Smooth muscle cell (in vitro differentiated cells): ENCODE data around the gene NETO1. TPM values are rescaled to one million over a fixed set of nuclear protein-coding genes. Genes with fewer than 3 reads are reported as not detected.

Experiments used
- DNase-seq: peaks from one replicate; lab custom pipeline; 2025; ENCODE audit not compliant: unreplicated experiment; lab: John Stamatoyannopoulos, UW
- H2AFZ ChIP-seq: fragments of 200-600 bp; sonication (generic); 2 replicates; pipeline ENCODE4 v1.6.0; 2016; ENCODE audit warnings: antibody characterized with exemption, low read depth, mild to moderate bottlenecking
- H3F3A ChIP-seq: fragments of 200-600 bp; sonication (generic); 2 replicates; pipeline ENCODE4 v1.6.0; 2017; ENCODE audit warnings: antibody characterized with exemption, low read depth
- H3K27ac ChIP-seq: fragments of 200-600 bp; sonication (generic); 2 replicates; pipeline ENCODE4 v1.5.1; 2016; ENCODE audit warnings: low read depth, mild to moderate bottlenecking
- H3K27me3 ChIP-seq: fragments of 200-600 bp; sonication (generic); 2 replicates; pipeline ENCODE4 v1.6.1; 2016; ENCODE audit warnings: low read depth, mild to moderate bottlenecking
- H3K36me3 ChIP-seq: fragments of 200-600 bp; sonication (generic); 2 replicates; pipeline ENCODE4 v1.5.1; 2016; ENCODE audit warnings: low read depth
- H3K4me1 ChIP-seq: fragments of 200-600 bp; sonication (generic); 2 replicates; pipeline ENCODE4 v1.5.1; 2016; ENCODE audit warnings: low read depth
- H3K4me2 ChIP-seq: fragments of 200-600 bp; sonication (generic); 2 replicates; pipeline ENCODE4 v1.6.0; 2016; ENCODE audit warnings: mild to moderate bottlenecking
- H3K4me3 ChIP-seq: fragments of 200-600 bp; sonication (generic); 2 replicates; pipeline ENCODE4 v1.5.1; 2016; ENCODE audit warnings: mild to moderate bottlenecking
- H3K79me2 ChIP-seq: fragments of 200-600 bp; sonication (generic); 2 replicates; pipeline ENCODE4 v1.6.0; 2016; ENCODE audit warnings: low read depth, mild to moderate bottlenecking
- H3K9ac ChIP-seq: fragments of 200-600 bp; sonication (generic); 2 replicates; pipeline ENCODE4 v1.6.0; 2016; ENCODE audit warnings: low read depth
- H3K9me3 ChIP-seq: fragments of 200-600 bp; sonication (generic); replicated peaks from 2 replicates; pipeline ENCODE4 v1.5.1; 2016; ENCODE audit warnings: low read depth
- H4K20me1 ChIP-seq: fragments of 200-600 bp; sonication (generic); 2 replicates; pipeline ENCODE4 v1.6.0; 2016; ENCODE audit warnings: low read depth
- WGBS: methylation state at CpG from one replicate; pipeline ENCODE4 v1.1.7; 2016; ENCODE audit warnings: low lambda C conversion rate; 5-methylcytosine and 5-hydroxymethylcytosine counted together
- polyA plus RNA-seq: library from polyadenylated mRNA; unstranded; fragments of >200 nt; fragmentation: Nextera tagmentation; extraction: Ambion mirVana; gene quantifications from 2 replicates; pipeline ENCODE4 v1.2.1, GENCODE V29; 2016
- total RNA-seq: library from RNA; depleted of rRNA; stranded (reverse); fragments of >200 nt; gene quantifications from 2 replicates; pipeline ENCODE4 v1.2.3, GENCODE V29; 2014
- TF ChIP-seq, protein P1 (sequence below): fragments of 200-600 bp; sonication (generic); IDR thresholded peaks from 2 replicates; pipeline ENCODE4 v1.5.1; 2017; ENCODE audit warnings: borderline replicate concordance, mild to moderate bottlenecking, antibody characterized with exemption; ENCODE audit not compliant: insufficient read depth, poor library complexity, severe bottlenecking

Gene NETO1
- total and polyA plus RNA-seq, 2 experiments from 2014 or later: 0.04 to 0.53 TPM

DNA sequence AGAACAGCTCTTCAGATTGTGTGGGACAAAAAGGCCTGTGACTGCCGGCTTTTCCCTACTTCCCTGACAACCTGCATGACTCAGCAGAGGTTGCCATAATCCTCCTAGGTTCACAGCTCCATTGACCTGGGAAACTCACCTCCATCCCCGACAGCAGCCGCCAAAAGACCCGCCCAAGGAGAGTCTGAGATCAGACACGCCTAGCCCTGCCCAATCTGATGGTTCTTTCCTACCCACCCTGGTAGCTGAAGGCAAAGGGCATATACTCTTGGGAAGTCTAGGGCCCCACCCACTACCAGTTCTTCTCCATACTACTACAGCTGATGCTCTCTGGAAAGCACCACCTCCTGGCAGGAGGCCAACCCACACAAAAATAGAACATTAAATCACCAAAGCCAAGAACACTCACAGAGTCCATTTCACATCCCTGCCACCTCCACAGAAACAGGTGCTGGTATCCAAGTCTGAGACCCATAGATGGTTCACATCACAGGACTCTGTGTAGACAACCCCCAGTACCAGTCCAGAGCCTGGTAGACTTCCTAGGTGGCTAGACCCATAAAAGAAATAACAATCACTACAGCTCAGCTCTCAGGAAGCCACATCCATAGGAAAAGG is 140.6 kb downstream of the NETO1 start:
- Histone ChIP-seq H3K79me2 (no peaks in the 10 kb centered on the region), H3F3A (no peaks in the 10 kb centered on the region)

DNA sequence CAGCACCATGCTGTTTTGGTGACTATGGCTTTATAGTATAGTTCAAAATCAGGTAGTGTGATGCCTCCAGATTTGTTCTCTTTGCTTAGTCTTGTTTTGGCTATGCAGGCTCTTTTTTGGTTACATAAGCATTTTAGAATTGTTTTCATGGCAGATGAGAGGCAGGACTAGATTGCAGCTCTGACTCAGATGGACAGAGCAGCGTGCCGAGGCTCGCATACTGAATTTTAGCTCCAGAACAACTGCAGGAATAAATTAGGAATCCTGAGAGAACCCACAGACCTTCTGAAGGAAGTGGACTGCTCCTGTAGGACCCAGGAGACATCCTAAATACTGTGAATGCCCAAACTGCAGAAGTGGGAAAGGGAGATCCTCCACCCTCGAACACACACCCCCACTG is 141.6 kb downstream of the NETO1 start:
- WGBS: 97% methylated on average over 4 of the region's 4 CpGs
- Histone ChIP-seq H3K79me2 (no peaks in the 10 kb centered on the region), H3K27me3 (no peaks in the 10 kb centered on the region)

More for the DNA sequence above, 140.6 kb downstream of the NETO1 start:
- Histone ChIP-seq H3K36me3 (no peaks in the 10 kb centered on the region), H3K4me2 (no peak overlapping the region), H3K27me3 (no peaks in the 10 kb centered on the region), H3K4me1 (no peaks in the 10 kb centered on the region), H3K9me3 (no peaks in the 10 kb centered on the region), H3K27ac (no peak overlapping the region), H4K20me1 (no peaks in the 10 kb centered on the region), H2AFZ (no peak overlapping the region), H3K9ac (no peak overlapping the region), H3K4me3 (no peak overlapping the region)
- 93% methylated on average over 5 of the region's 5 CpGs for WGBS
- DNase-seq: no peak
- TF ChIP-seq, protein P1, sequence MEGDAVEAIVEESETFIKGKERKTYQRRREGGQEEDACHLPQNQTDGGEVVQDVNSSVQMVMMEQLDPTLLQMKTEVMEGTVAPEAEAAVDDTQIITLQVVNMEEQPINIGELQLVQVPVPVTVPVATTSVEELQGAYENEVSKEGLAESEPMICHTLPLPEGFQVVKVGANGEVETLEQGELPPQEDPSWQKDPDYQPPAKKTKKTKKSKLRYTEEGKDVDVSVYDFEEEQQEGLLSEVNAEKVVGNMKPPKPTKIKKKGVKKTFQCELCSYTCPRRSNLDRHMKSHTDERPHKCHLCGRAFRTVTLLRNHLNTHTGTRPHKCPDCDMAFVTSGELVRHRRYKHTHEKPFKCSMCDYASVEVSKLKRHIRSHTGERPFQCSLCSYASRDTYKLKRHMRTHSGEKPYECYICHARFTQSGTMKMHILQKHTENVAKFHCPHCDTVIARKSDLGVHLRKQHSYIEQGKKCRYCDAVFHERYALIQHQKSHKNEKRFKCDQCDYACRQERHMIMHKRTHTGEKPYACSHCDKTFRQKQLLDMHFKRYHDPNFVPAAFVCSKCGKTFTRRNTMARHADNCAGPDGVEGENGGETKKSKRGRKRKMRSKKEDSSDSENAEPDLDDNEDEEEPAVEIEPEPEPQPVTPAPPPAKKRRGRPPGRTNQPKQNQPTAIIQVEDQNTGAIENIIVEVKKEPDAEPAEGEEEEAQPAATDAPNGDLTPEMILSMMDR: no peak

DNA sequence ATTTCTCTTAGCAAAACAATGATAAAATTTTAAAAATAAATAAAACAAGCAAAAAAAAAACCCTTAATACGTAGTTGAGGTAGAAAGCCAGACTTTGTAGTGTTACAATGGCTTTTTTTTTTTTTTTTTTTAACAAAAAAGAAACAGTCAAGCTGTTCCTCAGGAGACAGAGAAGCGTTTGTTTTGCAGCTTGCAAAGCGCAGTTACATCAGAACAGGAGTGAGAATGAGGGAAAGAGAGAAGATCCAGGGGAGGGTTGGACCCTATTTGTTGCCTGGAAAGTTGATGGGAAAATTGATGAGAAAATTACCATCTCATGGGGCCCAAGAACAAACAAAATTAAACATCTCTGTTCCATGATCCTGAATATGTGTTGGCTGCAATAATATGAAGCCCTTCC is 146.5 kb downstream of the NETO1 start:
- no peaks in the 10 kb centered on the region for H3K27me3 ChIP-seq
- no peak overlapping the region for H3K27ac ChIP-seq
- no peaks in the 10 kb centered on the region for H3K9me3 ChIP-seq
- no peaks in the 10 kb centered on the region for H4K20me1 ChIP-seq
- no peak overlapping the region for H3K4me3 ChIP-seq
- no peaks in the 10 kb centered on the region for H3K36me3 ChIP-seq
- no peak overlapping the region for H3K9ac ChIP-seq
- H2AFZ ChIP-seq: no peak overlapping the region
- no peaks in the 10 kb centered on the region for H3K4me1 ChIP-seq
- DNase-seq: no peak
- H3K79me2 ChIP-seq: no peaks in the 10 kb centered on the region
- H3K4me2 ChIP-seq: no peak overlapping the region
- H3F3A ChIP-seq: peaks cover 4% of the 10 kb centered on the region
- WGBS: 88% methylated on average over 3 of the region's 3 CpGs
- TF ChIP-seq, protein P1: no peak

More for the DNA sequence above, 141.6 kb downstream of the NETO1 start:
- TF ChIP-seq, protein P1: no peak
- no peaks in the 10 kb centered on the region for H3K36me3 ChIP-seq
- no peak overlapping the region for H2AFZ ChIP-seq
- no peak overlapping the region for H3K27ac ChIP-seq
- H4K20me1 ChIP-seq: no peaks in the 10 kb centered on the region
- H3K4me1 ChIP-seq: no peaks in the 10 kb centered on the region
- H3K9ac ChIP-seq: no peak overlapping the region
- no peaks in the 10 kb centered on the region for H3F3A ChIP-seq
- H3K4me3 ChIP-seq: no peak overlapping the region
- DNase-seq: no peak
- no peak overlapping the region for H3K4me2 ChIP-seq
- H3K9me3 ChIP-seq: no peaks in the 10 kb centered on the region

DNA sequence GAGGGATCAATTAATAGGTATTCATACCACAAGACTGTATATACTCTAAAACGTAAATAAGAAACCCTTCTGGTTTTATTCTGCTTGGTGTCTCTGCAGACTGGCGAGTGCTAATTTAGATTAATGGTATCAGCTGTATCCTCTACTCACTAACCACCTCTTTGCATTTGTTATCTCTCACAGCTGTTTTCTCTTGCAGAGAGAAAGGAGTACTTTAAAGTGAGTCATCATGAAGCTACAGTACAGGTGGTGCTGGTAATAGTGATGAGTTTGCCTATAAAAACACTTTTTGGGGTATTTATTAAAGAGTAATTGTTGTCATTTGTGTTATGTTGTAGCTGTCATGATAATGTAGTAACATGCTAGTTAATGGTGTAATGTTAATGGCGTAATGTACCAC is 147.7 kb downstream of the NETO1 start:
- no peaks in the 10 kb centered on the region for H4K20me1 ChIP-seq
- no peaks in the 10 kb centered on the region for H3K36me3 ChIP-seq
- no peak overlapping the region for H3K9ac ChIP-seq
- no peak for DNase-seq
- no peaks in the 10 kb centered on the region for H3K27me3 ChIP-seq
- H3F3A ChIP-seq: peaks cover 4% of the 10 kb centered on the region
- no peak overlapping the region for H3K27ac ChIP-seq
- H3K4me2 ChIP-seq: no peak overlapping the region
- no peak overlapping the region for H2AFZ ChIP-seq
- TF ChIP-seq, protein P1: no peak
- WGBS: 36% methylated on average over 3 of the region's 3 CpGs
- no peak overlapping the region for H3K4me3 ChIP-seq
- no peaks in the 10 kb centered on the region for H3K9me3 ChIP-seq
- H3K79me2 ChIP-seq: no peaks in the 10 kb centered on the region
- H3K4me1 ChIP-seq: no peaks in the 10 kb centered on the region
